ENCODE results near the gene PLCB4. TPM values are rescaled to one million over a fixed set of nuclear protein-coding genes. Genes with fewer than 3 reads are reported as not detected.

PLCB4 gene
- total RNA-seq, 1 experiment from 2014 or later, result not detected

DNA sequence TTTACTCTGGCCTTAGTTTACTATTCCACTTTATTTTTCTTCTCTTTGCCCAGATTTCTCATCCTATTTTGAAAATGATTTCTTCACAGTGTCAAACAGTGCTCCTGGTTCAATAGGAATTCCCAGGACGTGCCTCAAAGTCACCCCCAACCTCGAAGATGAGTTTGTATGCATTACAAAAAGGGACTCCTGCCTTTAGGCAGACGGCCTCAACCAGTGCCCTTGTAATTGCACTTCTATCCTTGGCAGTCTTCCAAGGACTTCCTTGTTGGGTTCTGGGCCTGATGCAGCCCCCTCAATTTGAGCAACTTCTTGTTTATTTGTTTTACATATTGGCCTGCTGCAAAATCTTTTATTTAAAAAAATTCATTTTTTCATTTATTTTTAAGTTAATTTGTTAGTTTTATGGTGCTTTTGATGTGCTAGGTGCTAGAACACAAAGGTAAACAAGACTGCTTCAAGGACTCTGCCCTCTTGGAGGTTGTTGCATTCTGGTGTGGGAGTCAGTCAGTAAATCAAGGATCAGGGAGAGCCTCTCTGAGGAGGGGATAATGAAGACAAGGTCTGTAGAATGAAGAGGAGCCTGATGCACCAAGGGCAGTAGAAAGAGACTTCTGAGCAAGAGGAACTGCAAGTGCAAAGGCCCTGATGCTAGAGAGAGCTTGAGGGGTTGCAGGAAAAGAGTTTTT lies 264.0 kb downstream of the PLCB4 start:
- Histone ChIP-seq H2AFZ (ENCODE audit: low read length) (no peak overlapping the region), H3K36me3 (ENCODE audit: insufficient read depth, low read length) (no peaks in the 10 kb centered on the region), H3K79me2 (ENCODE audit: low read length) (no peaks in the 10 kb centered on the region), H3K27me3 (ENCODE audit: low read length) (no peaks in the 10 kb centered on the region), H4K20me1 (ENCODE audit: insufficient read depth, low read depth, low read length) (no peaks in the 10 kb centered on the region), H3K4me2 (ENCODE audit: low read depth, low read length, poor library complexity, severe bottlenecking) (no peak overlapping the region), H3K9ac (ENCODE audit: low read length) (no peak overlapping the region), H3K4me1 (ENCODE audit: low read length) (no peaks in the 10 kb centered on the region), H3K4me3 (ENCODE audit: low read length) (no peak overlapping the region), H3K27ac (ENCODE audit: low read length) (no peak overlapping the region), H3K9me3 (ENCODE audit: low read length) (no peaks in the 10 kb centered on the region), H3K9me2 (replicated peaks; ENCODE audit: insufficient read depth, low read length) (no peaks in the 10 kb centered on the region)
- DNase-seq, result no peak

DNA sequence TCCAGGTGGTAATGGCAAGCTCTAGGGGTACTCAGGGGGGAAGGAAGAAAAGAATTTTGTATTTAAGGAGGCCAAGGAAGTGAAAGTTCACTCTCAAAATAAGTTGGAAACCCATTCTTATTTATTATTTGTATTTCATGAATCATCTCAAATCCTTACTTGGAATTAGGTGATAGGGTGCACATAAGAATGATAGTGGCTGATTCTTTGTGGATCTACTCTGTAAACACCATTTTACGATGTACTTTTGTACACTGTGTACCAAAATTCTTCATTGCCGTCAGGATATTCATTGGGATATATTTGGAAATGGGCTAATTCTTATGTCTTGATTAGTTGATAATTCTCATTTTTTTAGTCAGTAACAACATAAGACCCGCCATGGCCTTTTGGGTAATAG lies 266.0 kb downstream of the PLCB4 start:
- DNase-seq, result no peak
- no peaks in the 10 kb centered on the region for H3K36me3 ChIP-seq (ENCODE audit: insufficient read depth, low read length)
- H3K4me3 ChIP-seq (ENCODE audit: low read length), result no peak overlapping the region
- no peak overlapping the region for H2AFZ ChIP-seq (ENCODE audit: low read length)
- no peak overlapping the region for H3K27ac ChIP-seq (ENCODE audit: low read length)
- H3K4me2 ChIP-seq (ENCODE audit: low read depth, low read length, poor library complexity, severe bottlenecking), result no peak overlapping the region
- H3K79me2 ChIP-seq (ENCODE audit: low read length), result no peaks in the 10 kb centered on the region
- no peak overlapping the region for H3K9ac ChIP-seq (ENCODE audit: low read length)
- no peaks in the 10 kb centered on the region for H3K9me2 ChIP-seq (replicated peaks; ENCODE audit: insufficient read depth, low read length)
- H3K9me3 ChIP-seq (ENCODE audit: low read length), result no peaks in the 10 kb centered on the region
- H4K20me1 ChIP-seq (ENCODE audit: insufficient read depth, low read depth, low read length), result no peaks in the 10 kb centered on the region
- H3K27me3 ChIP-seq (ENCODE audit: low read length), result no peaks in the 10 kb centered on the region
- H3K4me1 ChIP-seq (ENCODE audit: low read length), result no peaks in the 10 kb centered on the region

DNA sequence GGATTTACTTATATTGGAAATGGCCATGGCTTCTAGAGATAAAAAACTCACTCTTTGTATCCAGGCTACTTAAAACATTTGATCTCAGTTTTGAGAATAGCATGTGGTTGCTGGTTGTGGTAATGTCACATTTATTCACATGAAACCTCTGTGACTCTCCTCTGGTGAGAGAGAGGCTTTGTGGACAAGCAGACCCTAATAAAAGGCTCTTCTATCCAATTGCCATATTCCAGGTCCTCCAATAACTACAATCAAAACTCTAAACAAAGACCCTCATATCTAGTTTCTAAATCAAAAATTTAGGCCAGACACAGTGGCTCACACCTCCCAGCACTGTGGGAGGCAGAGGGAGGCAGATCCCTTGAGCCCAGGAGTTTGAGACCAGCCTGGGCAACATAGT lies 269.2 kb downstream of the PLCB4 start:
- H3K9me2 ChIP-seq (replicated peaks; ENCODE audit: insufficient read depth, low read length), result no peaks in the 10 kb centered on the region
- no peak overlapping the region for H3K27ac ChIP-seq (ENCODE audit: low read length)
- no peaks in the 10 kb centered on the region for H4K20me1 ChIP-seq (ENCODE audit: insufficient read depth, low read depth, low read length)
- no peak for DNase-seq
- H3K9ac ChIP-seq (ENCODE audit: low read length), result no peak overlapping the region
- no peaks in the 10 kb centered on the region for H3K27me3 ChIP-seq (ENCODE audit: low read length)
- H3K79me2 ChIP-seq (ENCODE audit: low read length), result no peaks in the 10 kb centered on the region
- no peak overlapping the region for H3K4me3 ChIP-seq (ENCODE audit: low read length)
- H3K4me2 ChIP-seq (ENCODE audit: low read depth, low read length, poor library complexity, severe bottlenecking), result no peak overlapping the region
- H3K4me1 ChIP-seq (ENCODE audit: low read length), result no peaks in the 10 kb centered on the region
- H2AFZ ChIP-seq (ENCODE audit: low read length), result no peak overlapping the region
- no peaks in the 10 kb centered on the region for H3K36me3 ChIP-seq (ENCODE audit: insufficient read depth, low read length)
- H3K9me3 ChIP-seq (ENCODE audit: low read length), result no peaks in the 10 kb centered on the region

DNA sequence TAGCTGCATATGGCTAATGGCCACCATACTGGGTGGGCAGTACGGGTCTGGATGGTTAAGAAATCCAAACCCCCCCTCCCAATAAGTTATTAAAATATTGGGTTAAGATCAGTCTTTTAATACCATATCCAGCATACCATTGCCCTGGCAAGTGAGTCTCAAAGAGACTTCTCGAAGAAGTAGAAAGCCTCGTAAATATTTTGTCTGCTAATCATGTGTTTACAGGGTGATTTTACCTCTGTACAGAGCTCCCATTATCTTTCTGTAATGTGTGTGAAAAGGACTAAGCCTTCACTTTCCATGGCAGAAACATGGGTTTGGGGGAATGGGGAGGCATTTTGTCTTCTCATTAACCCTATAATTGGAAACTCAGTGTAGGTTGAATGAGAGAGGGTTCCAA lies 270.8 kb downstream of the PLCB4 start:
- no peaks in the 10 kb centered on the region for H3K4me1 ChIP-seq (ENCODE audit: low read length)
- no peaks in the 10 kb centered on the region for H3K79me2 ChIP-seq (ENCODE audit: low read length)
- H3K4me3 ChIP-seq (ENCODE audit: low read length), result no peak overlapping the region
- H3K4me2 ChIP-seq (ENCODE audit: low read depth, low read length, poor library complexity, severe bottlenecking), result no peak overlapping the region
- H3K9me2 ChIP-seq (replicated peaks; ENCODE audit: insufficient read depth, low read length), result no peaks in the 10 kb centered on the region
- no peak overlapping the region for H3K9ac ChIP-seq (ENCODE audit: low read length)
- DNase-seq, result no peak
- H3K36me3 ChIP-seq (ENCODE audit: insufficient read depth, low read length), result no peaks in the 10 kb centered on the region
- H2AFZ ChIP-seq (ENCODE audit: low read length), result no peak overlapping the region
- H3K9me3 ChIP-seq (ENCODE audit: low read length), result no peaks in the 10 kb centered on the region
- no peak overlapping the region for H3K27ac ChIP-seq (ENCODE audit: low read length)
- H4K20me1 ChIP-seq (ENCODE audit: insufficient read depth, low read depth, low read length), result no peaks in the 10 kb centered on the region
- H3K27me3 ChIP-seq (ENCODE audit: low read length), result 0 out of 2 replicates have a peak, but pooled peaks cover 2% of the 10 kb centered on the region

DNA sequence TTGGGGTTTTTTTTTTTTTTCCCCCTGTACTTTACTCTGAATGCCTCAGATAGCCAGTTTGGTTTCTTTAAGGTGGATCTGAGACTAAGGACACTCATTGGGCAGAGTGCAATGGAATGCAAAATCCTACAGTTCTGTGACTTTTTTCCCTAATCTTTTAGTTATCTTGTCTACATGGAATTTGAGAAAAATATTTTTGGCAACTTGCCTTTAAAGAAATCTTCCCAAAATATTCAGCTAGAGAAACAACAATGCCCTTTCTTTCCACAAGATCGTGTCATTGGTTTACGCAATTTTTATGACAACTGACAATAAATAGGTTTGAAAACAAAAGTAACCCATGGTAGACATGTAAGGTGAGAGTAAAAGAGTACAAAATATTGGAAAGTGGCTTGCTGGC lies 273.8 kb downstream of the PLCB4 start:
- no peaks in the 10 kb centered on the region for H4K20me1 ChIP-seq (ENCODE audit: insufficient read depth, low read depth, low read length)
- H3K27me3 ChIP-seq (ENCODE audit: low read length), result 0 out of 2 replicates have a peak, but pooled peaks cover 3% of the 10 kb centered on the region
- H3K4me1 ChIP-seq (ENCODE audit: low read length), result no peaks in the 10 kb centered on the region
- no peaks in the 10 kb centered on the region for H3K79me2 ChIP-seq (ENCODE audit: low read length)
- H2AFZ ChIP-seq (ENCODE audit: low read length), result no peak overlapping the region
- H3K4me2 ChIP-seq (ENCODE audit: low read depth, low read length, poor library complexity, severe bottlenecking), result no peak overlapping the region
- H3K27ac ChIP-seq (ENCODE audit: low read length), result no peak overlapping the region
- H3K9me3 ChIP-seq (ENCODE audit: low read length), result no peaks in the 10 kb centered on the region
- no peaks in the 10 kb centered on the region for H3K36me3 ChIP-seq (ENCODE audit: insufficient read depth, low read length)
- H3K4me3 ChIP-seq (ENCODE audit: low read length), result no peak overlapping the region
- no peak for DNase-seq
- H3K9me2 ChIP-seq (replicated peaks; ENCODE audit: insufficient read depth, low read length), result no peaks in the 10 kb centered on the region
- H3K9ac ChIP-seq (ENCODE audit: low read length), result no peak overlapping the region

DNA sequence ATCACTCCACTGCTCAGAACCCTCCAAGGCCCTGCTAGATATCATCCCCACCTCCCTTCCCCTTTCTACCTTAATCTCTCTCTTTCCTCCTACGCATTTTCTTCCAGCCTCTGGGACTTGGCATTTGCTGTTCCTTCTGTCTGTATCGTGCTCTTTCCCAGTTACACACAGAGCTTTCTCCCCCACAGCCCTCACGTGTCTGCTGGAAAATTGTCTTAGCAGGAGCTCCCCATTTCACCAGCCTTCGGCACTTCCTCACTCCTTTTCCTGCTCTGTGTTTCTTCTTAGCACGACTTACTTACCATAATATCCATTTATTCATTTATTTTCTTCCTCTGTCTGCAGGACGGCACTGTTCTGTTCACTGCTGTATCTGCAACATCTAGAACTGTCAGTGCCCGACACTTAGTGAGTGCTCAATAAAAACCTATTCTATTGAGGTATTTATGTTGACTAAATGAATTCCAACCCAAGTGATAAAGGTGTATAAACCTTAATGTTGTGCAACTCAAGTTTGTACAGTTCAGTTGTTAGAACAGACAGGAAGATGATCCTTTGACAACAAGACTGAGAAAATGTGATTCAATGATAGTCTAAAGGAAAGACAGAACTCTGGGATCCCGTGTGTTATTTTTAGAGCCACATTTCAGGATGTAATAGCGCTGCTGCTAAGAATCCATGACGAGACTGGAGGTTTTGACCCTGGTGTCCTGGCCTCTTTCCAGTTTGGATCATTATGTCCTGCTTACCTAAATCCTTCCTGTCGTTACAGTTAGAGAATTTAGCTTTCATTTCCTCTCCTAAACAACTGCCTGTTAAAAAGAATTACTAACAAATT lies 275.4 kb downstream of the PLCB4 start:
- Histone ChIP-seq H3K27ac (ENCODE audit: low read length) (no peak overlapping the region), H3K4me2 (ENCODE audit: low read depth, low read length, poor library complexity, severe bottlenecking) (no peak overlapping the region), H3K9me2 (replicated peaks; ENCODE audit: insufficient read depth, low read length) (no peaks in the 10 kb centered on the region), H3K9me3 (ENCODE audit: low read length) (no peaks in the 10 kb centered on the region), H3K4me3 (ENCODE audit: low read length) (no peak overlapping the region), H3K36me3 (ENCODE audit: insufficient read depth, low read length) (no peaks in the 10 kb centered on the region), H3K4me1 (ENCODE audit: low read length) (no peaks in the 10 kb centered on the region), H4K20me1 (ENCODE audit: insufficient read depth, low read depth, low read length) (no peaks in the 10 kb centered on the region), H2AFZ (ENCODE audit: low read length) (no peak overlapping the region), H3K27me3 (ENCODE audit: low read length) (0 out of 2 replicates have a peak, but pooled peaks cover 3% of the 10 kb centered on the region), H3K79me2 (ENCODE audit: low read length) (no peaks in the 10 kb centered on the region), H3K9ac (ENCODE audit: low read length) (no peak overlapping the region)
- no peak for DNase-seq

DNA sequence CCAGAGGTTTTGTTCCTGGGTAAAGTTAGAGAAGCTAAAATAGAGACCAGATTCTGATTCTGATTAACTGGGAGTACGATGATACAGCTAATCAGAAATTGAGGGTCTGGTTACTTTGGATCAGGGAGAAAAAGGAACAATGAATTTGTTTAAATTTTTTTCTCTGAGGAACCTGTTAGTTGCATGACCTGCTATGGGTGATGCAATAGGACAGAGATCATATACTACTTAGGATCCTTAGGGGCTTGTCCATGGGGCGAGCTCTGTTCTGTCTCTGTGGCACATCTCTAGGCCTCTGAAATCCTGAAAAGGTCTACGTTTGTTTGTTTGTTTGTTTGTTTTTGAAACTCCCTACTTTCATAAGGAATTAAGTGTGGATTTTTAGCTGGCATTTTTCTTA lies 279.4 kb downstream of the PLCB4 start:
- DNase-seq, result no peak
- H3K27ac ChIP-seq (ENCODE audit: low read length), result no peak overlapping the region
- no peaks in the 10 kb centered on the region for H3K4me1 ChIP-seq (ENCODE audit: low read length)
- no peaks in the 10 kb centered on the region for H3K36me3 ChIP-seq (ENCODE audit: insufficient read depth, low read length)
- no peak overlapping the region for H3K4me3 ChIP-seq (ENCODE audit: low read length)
- no peak overlapping the region for H3K4me2 ChIP-seq (ENCODE audit: low read depth, low read length, poor library complexity, severe bottlenecking)
- H2AFZ ChIP-seq (ENCODE audit: low read length), result no peak overlapping the region
- H3K9me3 ChIP-seq (ENCODE audit: low read length), result no peaks in the 10 kb centered on the region
- no peak overlapping the region for H3K9ac ChIP-seq (ENCODE audit: low read length)
- no peaks in the 10 kb centered on the region for H4K20me1 ChIP-seq (ENCODE audit: insufficient read depth, low read depth, low read length)
- no peaks in the 10 kb centered on the region for H3K79me2 ChIP-seq (ENCODE audit: low read length)
- H3K27me3 ChIP-seq (ENCODE audit: low read length), result 0 out of 2 replicates have a peak, but pooled peaks cover 3% of the 10 kb centered on the region
- no peaks in the 10 kb centered on the region for H3K9me2 ChIP-seq (replicated peaks; ENCODE audit: insufficient read depth, low read length)

DNA sequence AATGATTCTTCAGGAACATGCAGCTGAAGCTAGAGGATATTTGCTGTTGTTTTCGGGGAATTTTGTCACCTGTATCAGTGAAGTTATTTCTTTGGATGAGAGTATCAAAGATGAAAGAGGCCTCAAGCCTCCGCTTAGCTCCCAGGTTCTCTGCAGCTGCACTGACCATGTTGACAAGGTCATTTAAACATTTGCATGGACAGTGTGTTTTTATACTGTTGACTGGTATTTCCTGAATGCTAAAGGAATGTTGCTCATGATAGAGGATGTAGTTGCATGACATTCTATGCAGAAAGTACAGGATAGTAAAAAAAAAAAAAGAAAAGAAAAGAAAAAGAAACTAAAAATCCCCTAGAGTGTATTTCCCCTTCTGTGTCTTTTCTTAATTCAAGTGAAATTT lies 279.9 kb downstream of the PLCB4 start:
- no peaks in the 10 kb centered on the region for H3K9me3 ChIP-seq (ENCODE audit: low read length)
- no peak for DNase-seq
- H3K9me2 ChIP-seq (replicated peaks; ENCODE audit: insufficient read depth, low read length), result no peaks in the 10 kb centered on the region
- no peak overlapping the region for H3K4me2 ChIP-seq (ENCODE audit: low read depth, low read length, poor library complexity, severe bottlenecking)
- no peaks in the 10 kb centered on the region for H3K36me3 ChIP-seq (ENCODE audit: insufficient read depth, low read length)
- H4K20me1 ChIP-seq (ENCODE audit: insufficient read depth, low read depth, low read length), result no peaks in the 10 kb centered on the region
- no peak overlapping the region for H3K4me3 ChIP-seq (ENCODE audit: low read length)
- H3K27me3 ChIP-seq (ENCODE audit: low read length), result 0 out of 2 replicates have a peak, but pooled peaks cover 3% of the 10 kb centered on the region
- H3K79me2 ChIP-seq (ENCODE audit: low read length), result no peaks in the 10 kb centered on the region
- no peaks in the 10 kb centered on the region for H3K4me1 ChIP-seq (ENCODE audit: low read length)
- no peak overlapping the region for H3K9ac ChIP-seq (ENCODE audit: low read length)
- no peak overlapping the region for H2AFZ ChIP-seq (ENCODE audit: low read length)
- no peak overlapping the region for H3K27ac ChIP-seq (ENCODE audit: low read length)

Data from Karpas-422 (cell line).